Effector memory CD4-positive, alpha-beta T cell (primary cell): Measurements from ENCODE around the gene GIPC2.

Experiments
- DNase-seq, 3 donors: peaks; one replicate each; pipeline ENCODE4 v3.0.0-alpha.2; 2020
- H3K27ac ChIP-seq: 2 replicates; pipeline ENCODE4 v1.7.0; 2013; ENCODE audit warnings: mild to moderate bottlenecking, low read length, moderate library complexity; ENCODE audit not compliant: insufficient read depth, poor library complexity, severe bottlenecking
- H3K27me3 ChIP-seq: replicated peaks from 2 replicates; pipeline ENCODE4 v1.7.0; 2013; ENCODE audit warnings: mild to moderate bottlenecking, low read length; ENCODE audit not compliant: insufficient read depth, control insufficient read depth, poor library complexity, severe bottlenecking
- H3K36me3 ChIP-seq: 2 replicates; pipeline ENCODE4 v1.7.0; 2013; ENCODE audit warnings: mild to moderate bottlenecking, low read length, moderate library complexity; ENCODE audit not compliant: control insufficient read depth, insufficient read depth
- H3K4me1 ChIP-seq: 2 replicates; pipeline ENCODE4 v1.7.0; 2013; ENCODE audit warnings: low read length, mild to moderate bottlenecking; ENCODE audit not compliant: control insufficient read depth, insufficient read depth, poor library complexity, severe bottlenecking
- H3K4me3 ChIP-seq: 2 replicates; pipeline ENCODE4 v1.7.0; 2013; ENCODE audit warnings: low read length, low read depth, mild to moderate bottlenecking; ENCODE audit not compliant: insufficient read depth, poor library complexity, severe bottlenecking
- H3K9me3 ChIP-seq: 2 replicates; pipeline ENCODE4 v1.7.0; 2013; ENCODE audit warnings: mild to moderate bottlenecking, low read length, moderate library complexity; ENCODE audit not compliant: control insufficient read depth

GIPC2 gene

GRCh38 chr1:78091215-78091813 is 45.5 kb downstream of the GIPC2 start:
- H3K27me3 ChIP-seq: no peaks in the 10 kb centered on the region
- DNase-seq: no peak
- H3K27ac ChIP-seq: no peak overlapping the region
- H3K4me1 ChIP-seq: no peaks in the 10 kb centered on the region
- H3K9me3 ChIP-seq: peaks cover 4% of the 10 kb centered on the region
- no peak overlapping the region for H3K4me3 ChIP-seq
- no peaks in the 10 kb centered on the region for H3K36me3 ChIP-seq

- H3K4me1 ChIP-seq: no peaks in the 10 kb centered on the region
- H3K36me3 ChIP-seq: no peaks in the 10 kb centered on the region
- peaks cover under 1% of the 10 kb centered on the region for H3K9me3 ChIP-seq
- no peaks in the 10 kb centered on the region for H3K27me3 ChIP-seq
- H3K27ac ChIP-seq: no peak overlapping the region
- H3K4me3 ChIP-seq: no peak overlapping the region
- DNase-seq: no peak
Observed at GRCh38 chr1:78091886-78092285, 46.1 kb downstream of the GIPC2 start.

GRCh38 chr1:78092643-78093042 is 46.9 kb downstream of the GIPC2 start:
- H3K4me1 ChIP-seq: no peaks in the 10 kb centered on the region
- H3K4me3 ChIP-seq: no peak overlapping the region
- no peaks in the 10 kb centered on the region for H3K36me3 ChIP-seq
- no peak for DNase-seq
- no peak overlapping the region for H3K27ac ChIP-seq
- H3K9me3 ChIP-seq: no peaks in the 10 kb centered on the region
- no peaks in the 10 kb centered on the region for H3K27me3 ChIP-seq

- no peak for DNase-seq
- Histone ChIP-seq H3K4me3 (no peak overlapping the region), H3K27me3 (no peaks in the 10 kb centered on the region), H3K4me1 (no peaks in the 10 kb centered on the region), H3K36me3 (no peaks in the 10 kb centered on the region), H3K27ac (no peak overlapping the region), H3K9me3 (no peaks in the 10 kb centered on the region)
Observed at GRCh38 chr1:78093560-78093959, 47.8 kb downstream of the GIPC2 start.

- Histone ChIP-seq H3K9me3 (no peaks in the 10 kb centered on the region), H3K4me1 (no peaks in the 10 kb centered on the region), H3K27ac (no peak overlapping the region), H3K27me3 (no peaks in the 10 kb centered on the region), H3K4me3 (no peak overlapping the region), H3K36me3 (no peaks in the 10 kb centered on the region)
- no peak for DNase-seq
Observed at GRCh38 chr1:78094639-78095038, 48.9 kb downstream of the GIPC2 start.

GRCh38 chr1:78095593-78095992 is 49.8 kb downstream of the GIPC2 start:
- no peak for DNase-seq

GRCh38 chr1:78096017-78096416 is 50.3 kb downstream of the GIPC2 start:
- Histone ChIP-seq H3K27ac (no peak overlapping the region), H3K4me1 (no peaks in the 10 kb centered on the region), H3K36me3 (no peaks in the 10 kb centered on the region), H3K4me3 (no peak overlapping the region), H3K27me3 (no peaks in the 10 kb centered on the region), H3K9me3 (no peaks in the 10 kb centered on the region)
- no peak for DNase-seq

More at GRCh38 chr1:78095593-78095992, 49.8 kb downstream of the GIPC2 start:
- Histone ChIP-seq H3K4me3 (no peak overlapping the region), H3K27me3 (no peaks in the 10 kb centered on the region), H3K27ac (no peak overlapping the region), H3K9me3 (no peaks in the 10 kb centered on the region), H3K36me3 (no peaks in the 10 kb centered on the region), H3K4me1 (no peaks in the 10 kb centered on the region)

- no peak for DNase-seq
- no peak overlapping the region for H3K4me3 ChIP-seq
- H3K27ac ChIP-seq: no peak overlapping the region
- H3K27me3 ChIP-seq: no peaks in the 10 kb centered on the region
- no peaks in the 10 kb centered on the region for H3K36me3 ChIP-seq
- H3K4me1 ChIP-seq: no peaks in the 10 kb centered on the region
- no peaks in the 10 kb centered on the region for H3K9me3 ChIP-seq
Observed at GRCh38 chr1:78096976-78097375, 51.2 kb downstream of the GIPC2 start.

GRCh38 chr1:78101051-78101450 is 55.3 kb downstream of the GIPC2 start:
- Histone ChIP-seq H3K27me3 (no peaks in the 10 kb centered on the region), H3K27ac (no peak overlapping the region), H3K36me3 (no peaks in the 10 kb centered on the region), H3K4me3 (no peak overlapping the region), H3K9me3 (no peaks in the 10 kb centered on the region), H3K4me1 (no peaks in the 10 kb centered on the region)
- no peak for DNase-seq

GRCh38 chr1:78101514-78101913 is 55.7 kb downstream of the GIPC2 start:
- Histone ChIP-seq H3K4me1 (no peaks in the 10 kb centered on the region), H3K4me3 (no peak overlapping the region), H3K27ac (no peak overlapping the region)

More at GRCh38 chr1:78101514-78101913, 55.7 kb downstream of the GIPC2 start:
- Histone ChIP-seq H3K36me3 (no peaks in the 10 kb centered on the region), H3K9me3 (no peaks in the 10 kb centered on the region), H3K27me3 (no peaks in the 10 kb centered on the region)
- DNase-seq: no peak
